ENCODE data around the gene HOXB4. TPM values are rescaled to one million over a fixed set of nuclear protein-coding genes. Genes with fewer than 3 reads are reported as not detected.
"Not testable (repeated sequence)": the region's sequence is repeated elsewhere in the genome, so short reads cannot be mapped to it uniquely, and the experiment has no call there.

HOXB4 gene
- total RNA-seq, 1 donor: 6.5 TPM

- DNase-seq (ENCODE audit: low read depth in 2 of 3, low spot score in 2 of 3): not testable (repeated sequence)
These were observed 42.2 kb downstream of the HOXB4 start for GRCh38 chr17:48535793-48536559.

GRCh38 chr17:48532261-48532660 lies 45.9 kb downstream of the HOXB4 start:
- no peak for DNase-seq (ENCODE audit: low read depth in 2 of 3, low spot score in 2 of 3)

GRCh38 chr17:48530887-48531272 lies 47.3 kb downstream of the HOXB4 start, which contains the start of gene HOXB1:
Gene HOXB1, minus strand, starts transcription at chr17:48531011. Its CDS starts 107 bp downstream, at chr17:48530904.
- no peak for DNase-seq (ENCODE audit: low read depth in 2 of 3, low spot score in 2 of 3)

GRCh38 chr17:48530208-48530886 lies 47.8 kb downstream of the HOXB4 start:
- no peak for DNase-seq (ENCODE audit: low read depth in 2 of 3, low spot score in 2 of 3)

GRCh38 chr17:48529683-48530009 lies 48.5 kb downstream of the HOXB4 start:
- DNase-seq (ENCODE audit: low read depth in 2 of 3, low spot score in 2 of 3): no peak

GRCh38 chr17:48528936-48529682 lies 49.0 kb downstream of the HOXB4 start:
- no peak for DNase-seq (ENCODE audit: low read depth in 2 of 3, low spot score in 2 of 3)

- DNase-seq (ENCODE audit: low read depth in 2 of 3, low spot score in 2 of 3): no peak
These were observed 49.8 kb downstream of the HOXB4 start for GRCh38 chr17:48528153-48528935.

- DNase-seq (ENCODE audit: low read depth in 2 of 3, low spot score in 2 of 3): no peak
These were observed 50.6 kb downstream of the HOXB4 start for GRCh38 chr17:48527547-48527932.

- no peak for DNase-seq (ENCODE audit: low read depth in 2 of 3, low spot score in 2 of 3)
These were observed 51.3 kb downstream of the HOXB4 start for GRCh38 chr17:48526608-48527546.

Other genes with a start within 250 kb of the HOXB4 start
- 4.8 TPM for gene SKAP1, start 148.1 kb downstream of the HOXB4 start, total RNA-seq
- not detected for gene HOXB1, start 47.3 kb downstream of the HOXB4 start, total RNA-seq
- 10.8 TPM for gene HOXB2, start 33.2 kb downstream of the HOXB4 start, total RNA-seq
- gene HOXB3, start 11.9 kb upstream of the HOXB4 start, total RNA-seq: 20.5 TPM
- 0.54 TPM for gene HOXB5, start 15.4 kb upstream of the HOXB4 start, total RNA-seq
- 7.3 TPM for gene HOXB6, start 26.6 kb upstream of the HOXB4 start, total RNA-seq
- 0.54 TPM for gene HOXB7, start 32.7 kb upstream of the HOXB4 start, total RNA-seq
- not detected for gene HOXB8, start 36.9 kb upstream of the HOXB4 start, total RNA-seq
- under 0.01 TPM for gene HOXB9, start 48.0 kb upstream of the HOXB4 start, total RNA-seq
- gene PRAC1, start 144.2 kb upstream of the HOXB4 start, total RNA-seq: not detected
- gene PRAC2, start 144.8 kb upstream of the HOXB4 start, total RNA-seq: not detected
- gene HOXB13, start 150.4 kb upstream of the HOXB4 start, total RNA-seq: not detected
- 1.1 TPM for gene TTLL6, start 238.9 kb upstream of the HOXB4 start, total RNA-seq

All from hematopoietic multipotent progenitor cell (in vitro differentiated cells).